KBM-7 (cell line): ENCODE results near the gene COX6A2.
"Not testable (repeated sequence)": the region's sequence is repeated elsewhere in the genome, so short reads cannot be mapped to it uniquely, and the experiment has no call there.

Experiments used
- DNase-seq: peaks from one replicate; pipeline ENCODE4 v3.0.0-alpha.2; 2015
- in situ Hi-C: fragments of 300-500 bp; cut with MboI; formaldehyde crosslinking; loops from 2 replicates; pipeline ENCODE4 v1.14.3; 2020; ENCODE audit warnings: low sequenced_read_pairs, low pct_unique_long_range_greater_than_20kb, mixed read lengths

Gene COX6A2

GRCh38 chr16:31464781-31465260 lies 36.7 kb upstream of the COX6A2 start:
- DNase-seq = no peak
- in situ Hi-C loops = loop anchor here (10.0 kb wide), 1 partner anchor 240 kb away; no protein-coding TSS in a partner anchor

- DNase-seq = no peak
- in situ Hi-C loops = loop anchor here (10.0 kb wide), 1 partner anchor 240 kb away; no protein-coding TSS in a partner anchor
Measured at GRCh38 chr16:31464348-31464769, 36.2 kb upstream of the COX6A2 start.

- in situ Hi-C loops = loop anchor here (10.0 kb wide), 1 partner anchor 243 kb away; no protein-coding TSS in a partner anchor
- no peak for DNase-seq
Measured at GRCh38 chr16:31461921-31462804, 34.0 kb upstream of the COX6A2 start.

- no peak for DNase-seq
- in situ Hi-C loops = loop anchor here (10.0 kb wide), 1 partner anchor 243 kb away; no protein-coding TSS in a partner anchor
Measured at GRCh38 chr16:31461201-31461920, 33.2 kb upstream of the COX6A2 start.

- peak; percentile 39 for DNase-seq
Measured at GRCh38 chr16:31460582-31461002, 32.4 kb upstream of the COX6A2 start.

GRCh38 chr16:31459687-31460581 lies 31.8 kb upstream of the COX6A2 start:
- peak; percentile 93 for DNase-seq
- in situ Hi-C loops = loop anchor here (10.0 kb wide), 1 partner anchor 245 kb away; no protein-coding TSS in a partner anchor

More at GRCh38 chr16:31460582-31461002, 32.4 kb upstream of the COX6A2 start:
- in situ Hi-C loops = loop anchor here (10.0 kb wide), 1 partner anchor 244 kb away; no protein-coding TSS in a partner anchor

- peak; percentile 97 for DNase-seq
- in situ Hi-C loops = no loop called here
Measured at GRCh38 chr16:31458844-31459686, 30.9 kb upstream of the COX6A2 start, which contains the start of gene ARMC5. Gene ARMC5, plus strand, starts transcription at chr16:31459501. Its CDS starts 24 bp downstream, at chr16:31459525.

- peak; percentile 46 for DNase-seq
- in situ Hi-C loops = no loop called here
Measured at GRCh38 chr16:31458073-31458843, 30.1 kb upstream of the COX6A2 start.

- DNase-seq = no peak
- in situ Hi-C loops = no loop called here
Measured at GRCh38 chr16:31456988-31457360, 28.8 kb upstream of the COX6A2 start.

- peak; percentile 43 for DNase-seq
- in situ Hi-C loops = no loop called here
Measured at GRCh38 chr16:31455601-31456314, 27.6 kb upstream of the COX6A2 start.

- DNase-seq = no peak
- in situ Hi-C loops = no loop called here
Measured at GRCh38 chr16:31453255-31454204, 25.4 kb upstream of the COX6A2 start.

GRCh38 chr16:31452631-31453106 lies 24.5 kb upstream of the COX6A2 start:
- no peak for DNase-seq
- in situ Hi-C loops = no loop called here

- in situ Hi-C loops = no loop called here
- DNase-seq = peak; percentile 64
Measured at GRCh38 chr16:31451681-31452351, 23.7 kb upstream of the COX6A2 start.

- no peak for DNase-seq
- in situ Hi-C loops = no loop called here
Measured at GRCh38 chr16:31451201-31451600, 23.0 kb upstream of the COX6A2 start.

GRCh38 chr16:31445931-31446330 lies 17.8 kb upstream of the COX6A2 start:
- peak; percentile 37 for DNase-seq
- in situ Hi-C loops = not testable (repeated sequence)
